ENCODE measurements around the gene CUTA. TPM values are rescaled to one million over a fixed set of nuclear protein-coding genes. Genes with fewer than 3 reads are reported as not detected.

Gene CUTA
- total RNA-seq, 1 experiment from 2014 or later = 257 TPM

GRCh38 chr6:33445119-33445603 lies 27.3 kb upstream of the CUTA start:
- no peak overlapping the region for H3K18ac ChIP-seq (ENCODE audit: insufficient read length, low read depth, low read length)
- no CpG with 5 or more reads among the region's 3 CpGs for WGBS (ENCODE audit: extremely low coverage, insufficient read length, low lambda C conversion rate)
- H3T11ph ChIP-seq (ENCODE audit: low read length) = no peak overlapping the region
- no peak overlapping the region for H2BK12ac ChIP-seq (ENCODE audit: insufficient read length, low read depth, low read length)
- no peaks in the 10 kb centered on the region for H3K23me2 ChIP-seq (ENCODE audit: insufficient read length, low read depth, low read length, poor library complexity, severe bottlenecking)
- H3K4me3 Mint-ChIP-seq = no peak overlapping the region
- H3K27ac Mint-ChIP-seq = no peak overlapping the region
- no peak overlapping the region for H3K4me2 ChIP-seq (ENCODE audit: insufficient read depth, insufficient read length, low read length)
- no peak overlapping the region for H3K56ac ChIP-seq (ENCODE audit: insufficient read length, low read depth, low read length)
- no peak for TF ChIP-seq CTCF (conservative IDR thresholded peaks at IDR 0.05)
- no peaks in the 10 kb centered on the region for H3K79me1 ChIP-seq (ENCODE audit: insufficient read depth, low read depth, low read length, poor library complexity, severe bottlenecking)
- H2BK120ac ChIP-seq (ENCODE audit: low read depth, low read length, poor library complexity, severe bottlenecking) = no peak overlapping the region
- no peak overlapping the region for H2BK5ac ChIP-seq (ENCODE audit: insufficient read length, low read length)
- no peak overlapping the region for H3K4ac ChIP-seq (ENCODE audit: low read depth, low read length)
- no peaks in the 10 kb centered on the region for H3K79me2 ChIP-seq (ENCODE audit: insufficient read depth, low read length)
- no peaks in the 10 kb centered on the region for H3K27me3 ChIP-seq (ENCODE audit: insufficient read depth, low read length)
- H3K9me3 Mint-ChIP-seq = no peaks in the 10 kb centered on the region
- H3K4me1 ChIP-seq (ENCODE audit: insufficient read depth, low read length) = no peaks in the 10 kb centered on the region
- no peak overlapping the region for H2AK5ac ChIP-seq (ENCODE audit: insufficient read length, low read length)
- H3K9me3 ChIP-seq (ENCODE audit: control insufficient read depth, low read depth, low read length) = no peaks in the 10 kb centered on the region
- 0 out of 4 replicates have a peak, but pooled peaks cover 0 to 4% of the 10 kb centered on the region in 2 experiments for H3K4me1 Mint-ChIP-seq
- H4K5ac ChIP-seq (ENCODE audit: insufficient read length, low read depth, low read length) = no peak overlapping the region
- H3K9ac ChIP-seq (ENCODE audit: extremely low read depth, insufficient read length, low read length) = no peak overlapping the region
- DNase-seq = no peak
- no peak overlapping the region for H4K8ac ChIP-seq (replicated peaks; ENCODE audit: insufficient read length, low read depth, low read length)
- no peak overlapping the region for H2AFZ ChIP-seq (ENCODE audit: low read length)
- H2BK15ac ChIP-seq (ENCODE audit: low read depth, low read length) = no peak overlapping the region
- H3K27me3 Mint-ChIP-seq (ENCODE audit: low read depth) = no peaks in the 10 kb centered on the region; the same call in 1 of the 2 replicates
- no peak overlapping the region for H2BK20ac ChIP-seq (ENCODE audit: low read depth, low read length, poor library complexity, severe bottlenecking)
- no peak overlapping the region for H4K91ac ChIP-seq (ENCODE audit: insufficient read length, low read depth, low read length)
- no peak overlapping the region for H3K14ac ChIP-seq (ENCODE audit: insufficient read depth, low read length)
- no peaks in the 10 kb centered on the region for H4K20me1 ChIP-seq (ENCODE audit: control insufficient read depth, insufficient read depth, insufficient read length)
- H3K27ac ChIP-seq (ENCODE audit: insufficient read length, low read depth, low read length) = no peak overlapping the region
- H3K36me3 Mint-ChIP-seq (ENCODE audit: insufficient read depth in 1 of 3, low read depth in 3 of 3) = peaks cover 70 to 92% (median 87%) of the 10 kb centered on the region in 3 experiments; a peak in 6 of 7 replicates
- no peak overlapping the region for H3K23ac ChIP-seq (ENCODE audit: insufficient read length, low read depth, low read length)

All from H9 (cell line).